Muscle of arm (tissue), 12 donors: ENCODE results near the gene SAMD11. TPM values are rescaled to one million over a fixed set of nuclear protein-coding genes. Genes with fewer than 3 reads are reported as not detected.

Experiments
- DNase-seq: peaks from one replicate; pipeline ENCODE4 v3.0.0-alpha.2; 2013
- polyA plus RNA-seq, 12 donors: library from polyadenylated mRNA; unstranded; fragments of 120-200 nt; gene quantifications; one replicate each; pipeline ENCODE4 v1.2.1, GENCODE V29; 2013; ENCODE audit not compliant: insufficient read length in 12 of 12

The SAMD11 gene
- polyA plus RNA-seq, 12 donors, result 2.1 to 23.0 (median 4.0) TPM; not detected in 1

DNA sequence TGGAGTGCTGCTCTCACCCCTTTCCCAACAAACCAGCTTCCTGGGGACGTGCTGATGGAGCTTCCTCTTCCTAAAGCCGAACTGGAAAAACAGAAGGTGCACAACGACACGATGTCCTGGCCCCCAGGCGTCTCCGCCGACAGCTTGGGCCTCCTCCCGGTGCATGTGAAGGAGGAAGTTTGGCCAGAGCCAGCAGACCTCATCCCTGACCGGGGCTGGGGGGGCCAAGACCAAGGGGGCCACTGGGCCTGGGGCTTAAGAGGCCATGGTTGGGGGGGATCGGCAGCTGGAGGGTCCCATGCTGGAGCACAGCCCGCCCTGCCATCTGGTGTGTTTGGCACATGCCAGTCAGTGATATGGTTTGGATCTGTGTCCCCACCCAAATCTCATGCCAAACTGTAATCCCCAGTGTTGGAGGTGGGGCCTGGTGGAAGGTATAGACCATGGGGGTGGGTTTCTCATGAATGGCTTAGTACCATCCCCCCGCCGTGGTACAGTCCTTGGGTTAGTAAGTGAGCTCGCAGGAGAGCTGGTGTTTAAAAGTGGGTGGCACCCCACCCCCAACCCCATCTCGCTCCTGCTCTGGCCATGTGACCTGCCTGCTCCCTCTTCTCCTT is 69.8 kb downstream of the SAMD11 start:
- no peak for DNase-seq

Other genes starting within 250 kb of the SAMD11 start
- not detected for gene OR4F16, start 237.3 kb upstream of the SAMD11 start, polyA plus RNA-seq
- 10 to 100 TPM in 11 of 12 donors, not detected in 1; 30.3 to 46.8 (median 38.0) TPM for gene NOC2L, start 35.3 kb downstream of the SAMD11 start, polyA plus RNA-seq
- 10 to 100 TPM in 1 of 12 donors, 1 to 10 TPM in 9, not detected in 2; 2.6 to 11.4 (median 4.8) TPM for gene KLHL17, start 36.7 kb downstream of the SAMD11 start, polyA plus RNA-seq
- 1 to 10 TPM in 3 of 12 donors, not detected in 9; 1.2 to 6.2 (median 1.4) TPM for gene PLEKHN1, start 42.6 kb downstream of the SAMD11 start, polyA plus RNA-seq
- gene PERM1, start 58.2 kb downstream of the SAMD11 start, polyA plus RNA-seq, result 1 to 10 TPM in 9 of 12 donors, under 1 TPM in 1, not detected in 2; 0.73 to 5.3 (median 1.7) TPM
- gene HES4, start 76.2 kb downstream of the SAMD11 start, polyA plus RNA-seq, result 10 to 100 TPM in 7 of 12 donors, 1 to 10 TPM in 4, not detected in 1; 6.4 to 34.3 (median 10.3) TPM
- 10 to 100 TPM in 1 of 12 donors, 1 to 10 TPM in 10, not detected in 1; 5.0 to 28.8 (median 6.8) TPM for gene ISG15, start 89.6 kb downstream of the SAMD11 start, polyA plus RNA-seq
- 10 to 100 TPM in 11 of 12 donors, not detected in 1; 26.2 to 84.3 (median 35.7) TPM for gene AGRN, start 96.2 kb downstream of the SAMD11 start, polyA plus RNA-seq
- gene RNF223, start 150.4 kb downstream of the SAMD11 start, polyA plus RNA-seq, result under 1 TPM in 5 of 12 donors, not detected in 7; 0.09 to 0.43 (median 0.13) TPM
- gene C1orf159, start 192.2 kb downstream of the SAMD11 start, polyA plus RNA-seq, result 10 to 100 TPM in 1 of 12 donors, 1 to 10 TPM in 10, not detected in 1; 3.5 to 11.4 (median 5.6) TPM
- under 1 TPM in 7 of 12 donors, not detected in 5; 0.10 to 0.72 (median 0.33) TPM for gene TTLL10, start 250.0 kb downstream of the SAMD11 start, polyA plus RNA-seq